Activated T-cell treated with anti-CD3 and anti-CD28 coated beads for 4 hours (primary cell): ENCODE measurements around the gene TEX13C.
"Not testable (repeated sequence)": the region's sequence is repeated elsewhere in the genome, so short reads cannot be mapped to it uniquely, and the experiment has no call there.

Experiments used
- DNase-seq: peaks from one replicate; pipeline ENCODE4 v3.0.0-alpha.2; 2020

Gene TEX13C

GRCh38 chrX:125319646-125320521, at the start of gene TEX13C:
TEX13C (plus strand) TSS chrX:125319871; CDS start chrX:125320120, 249 bp downstream.
- DNase-seq: no peak

DNA sequence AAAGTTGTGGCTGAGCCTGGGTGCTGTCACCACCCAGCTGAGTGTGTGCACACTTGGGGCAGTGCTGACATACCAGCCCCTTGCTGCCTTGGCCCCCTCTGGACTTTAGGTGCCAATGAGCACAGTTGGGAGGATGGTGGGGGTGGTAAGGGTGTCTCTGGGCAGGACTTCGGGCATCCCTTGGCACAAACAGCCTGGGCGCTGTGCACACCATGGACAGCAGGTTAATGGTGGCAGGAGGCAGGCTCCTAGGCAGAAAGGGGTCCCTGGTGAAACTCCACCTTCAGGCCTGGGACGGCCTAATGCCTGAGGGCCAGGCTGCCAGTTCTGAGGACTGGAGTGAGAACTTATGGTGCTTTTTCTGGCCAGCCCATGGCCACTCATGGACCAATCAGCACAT, 32.4 kb upstream of the TEX13C start:
- DNase-seq: no peak

GRCh38 chrX:125288343-125288742, 31.3 kb upstream of the TEX13C start:
- DNase-seq: no peak

DNA sequence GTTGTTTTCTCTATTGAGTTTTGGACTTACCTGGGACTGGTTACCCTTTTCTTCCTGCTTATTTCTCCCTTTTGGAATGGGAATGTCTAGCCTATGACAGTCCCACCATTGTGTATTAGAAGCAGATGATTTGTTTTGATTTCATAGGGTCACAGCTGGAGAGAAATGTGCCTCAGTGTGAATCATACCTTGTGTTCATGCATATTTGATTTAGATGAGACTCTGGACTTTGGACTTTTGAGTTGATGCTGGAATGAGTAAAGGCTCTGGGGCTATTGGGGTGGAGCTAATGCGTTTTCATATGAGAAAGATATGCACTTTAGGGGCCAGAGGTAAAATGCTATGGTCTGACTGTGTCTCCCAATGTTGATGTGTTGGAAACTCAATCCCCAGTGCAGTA, 30.5 kb upstream of the TEX13C start:
- no peak for DNase-seq

DNA sequence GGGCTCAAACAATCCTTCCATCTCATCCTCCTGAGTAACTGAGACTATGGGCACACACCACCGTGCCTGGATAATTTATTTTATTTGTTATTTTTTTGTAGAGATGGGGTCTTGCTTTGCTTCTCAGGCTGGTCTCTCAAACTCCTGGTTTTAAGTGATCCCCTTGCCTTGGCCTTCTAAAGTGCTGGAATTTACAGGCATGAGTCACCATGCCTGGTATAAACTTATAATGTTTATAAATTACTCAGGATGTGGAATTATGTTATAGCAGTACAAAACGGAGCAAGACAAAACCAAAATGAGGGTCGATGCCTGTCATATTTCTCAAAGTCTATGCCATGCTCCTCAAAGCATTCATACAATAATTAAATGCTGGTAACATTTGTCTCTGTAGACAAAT, 29.8 kb upstream of the TEX13C start:
- DNase-seq: no peak

DNA sequence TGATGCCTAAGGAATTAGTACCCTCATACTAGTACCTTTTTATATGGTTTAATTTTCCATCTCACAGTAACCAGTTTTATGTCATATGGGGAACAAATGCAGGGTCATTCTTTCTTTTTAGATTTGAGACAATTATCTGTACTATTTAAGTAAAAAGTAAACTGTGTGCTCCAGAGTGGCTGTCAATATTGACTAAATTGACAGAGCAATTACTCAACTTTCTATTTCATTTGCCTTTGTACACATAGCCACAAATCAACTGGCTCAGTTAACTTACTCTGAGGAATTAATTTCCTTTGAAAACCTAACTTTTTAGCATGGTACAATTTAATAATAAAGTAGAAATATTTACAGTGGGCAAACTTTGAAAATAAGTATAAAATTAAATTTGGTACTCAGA, 28.5 kb upstream of the TEX13C start:
- DNase-seq: no peak

DNA sequence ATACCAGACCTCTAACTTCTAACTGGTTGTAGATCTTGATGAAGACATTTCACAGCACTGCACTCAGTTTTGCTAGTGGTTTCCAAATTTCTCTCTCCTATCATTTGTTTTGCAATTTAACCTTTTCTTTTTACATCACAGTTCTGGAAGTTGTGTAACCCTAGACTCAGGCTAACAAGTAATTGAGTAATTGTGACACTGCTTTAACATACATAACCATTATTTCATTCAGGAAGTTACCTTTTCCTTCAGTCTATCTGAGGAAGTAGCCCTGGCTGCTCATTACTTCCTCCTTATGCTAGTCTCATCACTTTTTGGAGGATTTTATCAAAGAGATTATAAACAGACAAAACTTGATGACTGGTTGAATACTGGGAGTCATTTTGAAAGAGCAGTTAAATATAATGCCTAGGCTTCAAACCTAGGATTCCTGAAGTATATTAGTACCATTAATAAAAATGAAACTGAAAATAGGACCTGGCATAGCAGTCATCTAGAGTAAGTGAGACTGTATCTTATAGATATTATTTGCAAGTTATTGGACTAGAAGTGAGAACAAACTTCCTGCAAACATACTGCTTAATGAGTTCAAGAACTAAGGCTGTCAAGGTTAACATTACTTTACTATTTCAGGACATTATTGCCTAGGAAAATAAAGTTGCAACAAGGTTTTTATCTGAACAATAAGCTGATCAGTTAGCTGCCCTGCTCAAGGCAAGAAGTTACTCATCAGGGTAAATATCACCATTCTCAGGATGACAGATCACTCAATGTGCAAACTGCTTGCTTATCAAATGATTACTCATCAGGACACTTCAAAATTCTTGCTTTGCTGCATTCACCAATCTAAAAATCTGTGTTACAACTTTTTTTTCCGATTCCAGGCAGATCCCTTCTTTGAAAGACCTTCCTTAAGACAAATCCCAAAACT, 25.6 kb upstream of the TEX13C start:
- DNase-seq: no peak

GRCh38 chrX:125295337-125295736, 24.3 kb upstream of the TEX13C start:
- DNase-seq: no peak

DNA sequence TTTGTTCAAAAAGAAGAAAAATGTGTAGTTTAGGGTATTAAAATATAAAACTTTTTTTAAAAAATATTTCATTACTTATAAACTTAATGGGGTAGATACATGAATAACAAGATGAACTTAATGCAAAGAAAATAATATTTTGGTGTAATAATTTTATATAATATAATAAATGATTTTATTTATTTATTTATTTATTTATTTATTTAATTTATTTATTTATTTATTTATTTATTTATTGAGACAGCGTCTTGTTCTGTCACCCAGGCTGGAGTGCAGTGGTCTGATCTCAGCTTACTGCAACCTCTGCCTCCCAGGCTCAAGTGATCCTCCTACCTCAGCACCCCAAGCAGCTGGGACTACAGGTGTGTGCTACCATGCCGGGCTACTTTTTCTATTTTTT, 20.8 kb upstream of the TEX13C start:
- DNase-seq: no peak

- no peak for DNase-seq
Measured at GRCh38 chrX:125306335-125306866, 13.3 kb upstream of the TEX13C start.

- DNase-seq: no peak
Measured at GRCh38 chrX:125308653-125309052, 11.0 kb upstream of the TEX13C start.

DNA sequence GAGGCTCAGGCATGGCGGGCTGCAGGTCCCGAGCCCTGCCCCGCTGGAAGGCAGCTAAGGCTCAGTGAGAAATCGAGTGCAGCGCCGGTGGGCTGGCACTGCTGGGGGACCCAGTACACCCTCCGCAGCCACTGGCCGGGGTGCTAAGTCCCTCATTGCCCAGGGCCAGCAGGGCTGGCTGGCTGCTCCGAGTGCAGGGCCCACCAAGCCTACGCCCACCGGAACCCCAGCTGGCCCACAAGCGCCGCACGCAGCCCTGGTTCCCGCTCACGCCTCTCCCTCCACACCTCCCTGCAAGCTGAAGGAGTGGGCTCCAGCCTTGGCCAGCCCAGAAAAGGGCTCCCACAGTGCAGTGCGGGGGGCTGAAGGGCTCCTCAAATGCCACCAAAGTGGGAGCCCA, 505 bp upstream of the TEX13C start:
- not testable (repeated sequence) for DNase-seq

DNA sequence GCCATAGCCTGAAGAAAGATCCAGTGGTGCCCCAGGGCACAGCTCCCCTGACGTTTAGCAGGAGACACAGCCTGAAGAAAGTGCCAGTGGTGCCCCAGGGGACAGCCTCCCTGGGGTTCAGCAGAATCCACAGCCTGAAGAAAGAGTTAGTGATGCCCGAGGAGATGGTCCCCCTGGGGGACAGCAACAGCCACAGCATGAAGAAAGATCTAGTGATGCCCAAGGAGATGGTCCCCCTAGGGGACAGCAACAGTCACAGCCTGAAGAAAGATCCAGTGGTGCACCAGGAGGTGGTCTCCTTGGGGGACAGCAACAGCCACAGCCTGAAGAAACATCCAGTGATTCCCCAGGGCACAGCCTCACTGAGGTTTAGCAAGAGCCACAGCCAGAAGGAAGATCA, 2.8 kb downstream of the TEX13C start:
- no peak for DNase-seq

- no peak for DNase-seq
Measured at GRCh38 chrX:125326599-125326998, 6.9 kb downstream of the TEX13C start.

GRCh38 chrX:125327891-125328290, 8.2 kb downstream of the TEX13C start:
- no peak for DNase-seq

DNA sequence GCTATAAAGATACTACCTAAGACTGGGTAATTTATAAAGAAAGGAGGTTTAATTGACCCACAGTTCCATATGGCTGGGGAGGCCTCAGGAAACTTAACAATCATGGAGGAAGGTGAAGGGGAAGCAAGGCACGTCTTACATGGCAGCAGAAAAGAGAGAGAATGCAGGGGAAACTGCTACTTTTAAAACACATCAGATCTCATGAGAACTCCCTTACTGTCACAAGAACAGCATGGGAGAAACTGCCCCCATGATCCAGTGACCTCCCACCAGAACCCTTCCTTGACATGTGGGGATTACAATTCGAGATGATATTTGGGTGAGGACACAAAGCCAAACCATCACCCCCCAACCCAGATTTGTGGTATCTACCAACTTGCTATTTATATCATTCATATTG, 13.9 kb downstream of the TEX13C start:
- no peak for DNase-seq

DNA sequence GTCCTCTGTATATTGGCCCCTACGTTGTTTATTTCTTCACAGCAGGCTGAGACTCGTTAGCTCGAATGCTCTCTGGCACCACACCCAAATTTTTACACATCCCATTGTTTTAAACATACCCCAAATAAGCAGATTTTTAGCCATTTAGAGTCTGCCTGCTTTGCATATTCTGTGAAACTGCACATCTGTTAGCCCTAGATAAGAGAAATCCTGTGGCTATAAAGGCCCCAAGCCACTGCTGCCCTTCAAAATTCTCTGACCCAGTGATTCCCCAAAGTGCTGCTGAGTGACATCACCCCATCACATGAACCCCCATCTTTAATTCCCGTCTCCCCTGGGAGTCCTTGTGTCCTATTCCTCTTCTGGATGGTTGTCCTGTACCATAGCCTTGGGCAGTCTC, 20.8 kb downstream of the TEX13C start:
- DNase-seq: no peak

- no peak for DNase-seq
Measured at GRCh38 chrX:125374169-125374568, 54.5 kb downstream of the TEX13C start.
